ENCODE results near the gene LMX1A.

The LMX1A gene

GRCh38 chr1:165241321-165241720 lies 115.2 kb downstream of the LMX1A start:
- H3K9me3 ChIP-seq (replicated peaks; ENCODE audit: insufficient read depth, low read length) = no peaks in the 10 kb centered on the region
- H3K27me3 ChIP-seq (replicated peaks; ENCODE audit: insufficient read depth, low read length) = no peaks in the 10 kb centered on the region
- H3K4me3 ChIP-seq (ENCODE audit: low read length) = no peak overlapping the region
- H4K20me1 ChIP-seq (ENCODE audit: insufficient read depth, low read length) = no peaks in the 10 kb centered on the region
- TF ChIP-seq CTCF (IDR thresholded peaks at IDR 0.05; ENCODE audit: low read length) (no peak), EZH2 (optimal IDR thresholded peaks at IDR 0.05; ENCODE audit: low read depth, low read length) (no peak), EZH2phosphoT487 (IDR thresholded peaks at IDR 0.05; ENCODE audit: low read length) (no peak)
- no peak overlapping the region for H2AFZ ChIP-seq (ENCODE audit: low read length)
- H3K79me2 ChIP-seq (ENCODE audit: low read length) = no peaks in the 10 kb centered on the region
- no peaks in the 10 kb centered on the region for H3K9me2 ChIP-seq (replicated peaks; ENCODE audit: insufficient read depth, low read length)
- no peak overlapping the region for H3K4me2 ChIP-seq (ENCODE audit: low read depth, low read length)
- no peak overlapping the region for H3K9ac ChIP-seq (ENCODE audit: low read length)
- no peak for DNase-seq
- no peaks in the 10 kb centered on the region for H3K36me3 ChIP-seq (replicated peaks; ENCODE audit: insufficient read depth, low read length)
- no peak overlapping the region for H3K27ac ChIP-seq (ENCODE audit: low read length)
- H3F3A ChIP-seq (ENCODE audit: insufficient read depth, low read length) = no peaks in the 10 kb centered on the region
- no peaks in the 10 kb centered on the region for H3K4me1 ChIP-seq (ENCODE audit: low read length)

GRCh38 chr1:165240492-165240891 lies 116.0 kb downstream of the LMX1A start:
- Histone ChIP-seq H3K9me3 (replicated peaks; ENCODE audit: insufficient read depth, low read length) (no peaks in the 10 kb centered on the region), H2AFZ (ENCODE audit: low read length) (no peak overlapping the region), H3K36me3 (replicated peaks; ENCODE audit: insufficient read depth, low read length) (no peaks in the 10 kb centered on the region), H3K4me1 (ENCODE audit: low read length) (no peaks in the 10 kb centered on the region), H3K4me3 (ENCODE audit: low read length) (no peak overlapping the region), H4K20me1 (ENCODE audit: insufficient read depth, low read length) (no peaks in the 10 kb centered on the region), H3K27me3 (replicated peaks; ENCODE audit: insufficient read depth, low read length) (no peaks in the 10 kb centered on the region), H3K9me2 (replicated peaks; ENCODE audit: insufficient read depth, low read length) (no peaks in the 10 kb centered on the region), H3K9ac (ENCODE audit: low read length) (no peak overlapping the region), H3K79me2 (ENCODE audit: low read length) (no peaks in the 10 kb centered on the region), H3K4me2 (ENCODE audit: low read depth, low read length) (no peak overlapping the region), H3K27ac (ENCODE audit: low read length) (no peak overlapping the region), H3F3A (ENCODE audit: insufficient read depth, low read length) (no peaks in the 10 kb centered on the region)
- no peak for TF ChIP-seq CTCF (IDR thresholded peaks at IDR 0.05; ENCODE audit: low read length)
- DNase-seq = no peak

GRCh38 chr1:165239873-165240272 lies 116.6 kb downstream of the LMX1A start:
- Histone ChIP-seq H4K20me1 (ENCODE audit: insufficient read depth, low read length) (no peaks in the 10 kb centered on the region), H3K27ac (ENCODE audit: low read length) (no peak overlapping the region), H3K4me2 (ENCODE audit: low read depth, low read length) (no peak overlapping the region), H3K4me3 (ENCODE audit: low read length) (no peak overlapping the region), H3F3A (ENCODE audit: insufficient read depth, low read length) (no peaks in the 10 kb centered on the region), H3K27me3 (replicated peaks; ENCODE audit: insufficient read depth, low read length) (no peaks in the 10 kb centered on the region), H3K36me3 (replicated peaks; ENCODE audit: insufficient read depth, low read length) (no peaks in the 10 kb centered on the region), H2AFZ (ENCODE audit: low read length) (no peak overlapping the region), H3K9me2 (replicated peaks; ENCODE audit: insufficient read depth, low read length) (no peaks in the 10 kb centered on the region), H3K9me3 (replicated peaks; ENCODE audit: insufficient read depth, low read length) (no peaks in the 10 kb centered on the region), H3K79me2 (ENCODE audit: low read length) (no peaks in the 10 kb centered on the region), H3K9ac (ENCODE audit: low read length) (no peak overlapping the region), H3K4me1 (ENCODE audit: low read length) (no peaks in the 10 kb centered on the region)
- no peak for TF ChIP-seq CTCF (IDR thresholded peaks at IDR 0.05; ENCODE audit: low read length)
- TF ChIP-seq EZH2 (optimal IDR thresholded peaks at IDR 0.05; ENCODE audit: low read depth, low read length) = no peak
- TF ChIP-seq EZH2phosphoT487 (IDR thresholded peaks at IDR 0.05; ENCODE audit: low read length) = no peak
- no peak for DNase-seq
